ENCODE results near the gene USP48. TPM values are rescaled to one million over a fixed set of nuclear protein-coding genes. Genes with fewer than 3 reads are reported as not detected.
"Not testable (repeated sequence)": the region's sequence is repeated elsewhere in the genome, so short reads cannot be mapped to it uniquely, and the experiment has no call there.

USP48 gene
- total RNA-seq, 1 donor from 2014 or later = 28.4 TPM

DNA sequence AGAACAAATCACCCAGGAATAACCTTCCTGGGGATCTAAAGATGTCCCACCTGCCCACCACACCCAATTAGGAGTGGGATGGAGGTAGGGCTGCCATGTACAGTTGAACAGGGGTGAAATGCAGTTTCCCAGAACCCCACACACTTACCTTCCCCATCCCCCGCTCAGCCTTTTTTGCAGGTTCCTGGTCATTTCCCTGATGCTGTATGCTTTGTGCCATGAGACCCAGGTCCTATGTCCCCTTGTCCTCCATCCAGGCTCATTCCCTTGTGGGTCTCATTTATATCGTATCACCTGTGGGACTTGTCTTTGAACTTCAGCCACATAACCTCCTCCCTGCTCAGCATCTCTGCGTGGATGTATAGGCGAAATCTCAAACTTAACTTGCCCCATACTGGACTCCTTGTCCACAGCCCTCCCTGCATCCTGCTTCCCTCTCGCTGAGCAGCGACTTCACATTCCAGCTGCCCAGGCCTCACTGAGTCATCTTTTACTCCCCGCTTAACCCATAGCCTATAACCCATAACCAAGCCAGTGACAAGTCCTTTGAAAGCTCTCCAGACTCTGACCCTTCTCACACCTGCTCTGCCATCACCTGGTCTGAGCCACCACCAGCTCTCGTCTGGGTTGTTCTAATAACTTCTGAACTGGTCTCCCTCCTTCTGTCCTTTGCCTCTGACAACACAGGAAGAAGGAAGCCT lies 33.8 kb upstream of the USP48 start:
- DNase-seq (ENCODE audit: low read depth) = peak; percentile 70

DNA sequence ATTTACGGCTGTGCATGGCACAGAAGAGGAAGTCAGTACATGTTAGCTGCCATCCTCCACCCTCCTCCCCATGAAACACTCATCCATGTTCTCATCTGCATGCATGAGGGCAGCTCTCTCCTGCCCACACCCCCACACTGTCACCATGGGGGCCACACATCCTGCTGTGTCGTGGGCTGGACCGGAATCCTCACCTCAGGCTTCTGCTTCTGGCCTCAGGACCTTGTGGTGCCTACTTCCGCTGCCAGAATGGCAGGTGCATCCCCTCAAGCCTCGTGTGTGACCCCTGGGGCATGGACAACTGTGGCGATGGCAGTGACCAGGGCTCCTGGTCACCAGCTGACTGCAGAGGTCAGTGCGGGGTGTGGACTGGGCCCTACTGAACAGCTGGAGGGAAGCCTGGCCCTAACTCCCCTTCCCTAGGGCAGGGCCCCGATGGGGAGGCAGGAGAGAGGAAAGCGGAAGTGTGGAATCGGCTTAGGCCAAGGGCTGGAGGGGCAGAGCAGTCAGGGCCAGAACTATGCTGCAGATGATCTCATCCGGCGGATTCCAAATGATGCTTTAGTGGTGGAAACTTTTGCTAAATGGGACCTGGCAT lies 32.9 kb upstream of the USP48 start:
- DNase-seq (ENCODE audit: low read depth) = peak; percentile 94

- no peak for DNase-seq (ENCODE audit: low read depth)
Measured at GRCh38 chr1:21814981-21815582, 32.1 kb upstream of the USP48 start.

- DNase-seq (ENCODE audit: low read depth) = no peak
Measured at GRCh38 chr1:21814241-21814918, 31.4 kb upstream of the USP48 start.

DNA sequence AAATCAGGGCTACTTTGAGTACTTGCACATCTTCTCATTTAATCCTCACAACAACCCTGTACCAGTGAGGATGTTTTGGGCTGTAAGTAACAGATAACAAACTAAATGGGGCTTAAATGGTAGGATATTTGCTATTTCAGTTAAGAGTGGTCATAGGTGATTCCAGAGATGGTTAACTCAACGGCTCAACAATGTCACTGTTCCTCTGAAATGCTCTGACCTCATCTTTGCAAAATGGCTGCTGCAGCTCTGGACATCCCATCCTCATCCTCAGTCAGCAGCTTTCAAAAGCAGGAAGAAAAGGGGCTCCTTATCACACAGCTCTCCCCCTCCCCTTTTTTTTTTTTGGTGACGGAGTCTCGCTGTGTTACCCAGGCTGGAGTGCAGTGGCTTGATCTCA lies 30.6 kb upstream of the USP48 start:
- no peak for DNase-seq (ENCODE audit: low read depth)

GRCh38 chr1:21811875-21812305 lies 28.9 kb upstream of the USP48 start, which contains the start of gene LDLRAD2:
Gene LDLRAD2, plus strand, starts transcription at chr1:21812265. Its CDS starts 187 bp downstream, at chr1:21812452.
- DNase-seq (ENCODE audit: low read depth) = no peak

DNA sequence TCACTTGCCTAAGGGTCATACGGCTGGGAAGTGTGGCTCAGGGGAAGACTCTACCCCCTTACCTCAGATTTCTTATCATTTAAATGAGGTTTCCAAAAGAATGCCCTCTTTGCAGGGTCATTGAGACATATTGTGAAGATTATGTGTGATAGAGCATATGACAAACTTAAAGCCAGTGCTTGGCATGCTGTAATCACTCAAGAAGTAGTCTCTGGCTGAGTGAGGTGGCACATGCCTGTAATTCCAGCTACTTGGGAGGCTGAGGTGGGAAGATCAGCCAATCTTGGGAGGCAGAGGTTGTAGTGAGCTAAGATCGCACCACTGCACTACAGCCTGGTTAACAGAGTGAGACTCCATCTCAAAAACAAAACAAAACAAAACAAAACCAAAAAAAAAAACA lies 21.6 kb upstream of the USP48 start:
- no peak for DNase-seq (ENCODE audit: low read depth)

DNA sequence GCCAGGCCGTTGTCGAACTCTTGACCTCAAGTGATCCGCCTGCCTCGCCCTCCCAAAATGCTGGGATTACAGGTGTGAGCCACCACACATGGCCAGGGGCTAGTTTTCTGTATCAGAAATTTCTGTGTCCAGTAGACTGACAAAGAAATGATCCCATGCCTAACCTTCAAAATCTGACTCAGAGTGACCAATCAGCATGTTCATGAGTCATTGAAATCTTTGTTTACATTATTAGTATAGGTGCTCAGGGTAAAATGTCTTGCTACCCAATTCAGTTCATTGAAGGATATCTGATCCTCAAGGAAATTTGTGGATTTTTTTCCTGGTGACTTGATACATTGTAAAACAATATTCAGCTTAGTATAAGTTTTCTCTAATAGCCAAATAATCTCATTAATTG lies 18.2 kb upstream of the USP48 start:
- DNase-seq (ENCODE audit: low read depth) = no peak

DNA sequence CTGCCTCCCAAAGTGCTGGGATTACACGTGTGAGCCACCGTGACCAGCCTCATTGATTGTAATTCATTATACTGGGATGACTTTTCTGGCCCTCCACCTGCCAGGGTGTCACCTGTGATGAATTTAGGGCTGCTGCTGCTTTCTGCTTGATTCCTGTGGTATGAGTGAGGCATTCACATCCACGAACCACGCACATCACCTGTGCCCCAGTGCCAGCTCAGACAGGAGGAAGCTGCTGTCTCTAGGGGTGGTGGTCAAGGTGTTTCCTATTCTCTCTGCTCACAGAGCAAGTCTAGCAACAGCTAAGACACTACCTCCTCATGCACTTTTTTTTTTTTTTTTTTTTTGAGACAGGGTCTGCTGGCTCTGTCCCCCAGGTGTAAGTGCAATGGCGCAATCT lies 16.8 kb upstream of the USP48 start:
- no peak for DNase-seq (ENCODE audit: low read depth)

DNA sequence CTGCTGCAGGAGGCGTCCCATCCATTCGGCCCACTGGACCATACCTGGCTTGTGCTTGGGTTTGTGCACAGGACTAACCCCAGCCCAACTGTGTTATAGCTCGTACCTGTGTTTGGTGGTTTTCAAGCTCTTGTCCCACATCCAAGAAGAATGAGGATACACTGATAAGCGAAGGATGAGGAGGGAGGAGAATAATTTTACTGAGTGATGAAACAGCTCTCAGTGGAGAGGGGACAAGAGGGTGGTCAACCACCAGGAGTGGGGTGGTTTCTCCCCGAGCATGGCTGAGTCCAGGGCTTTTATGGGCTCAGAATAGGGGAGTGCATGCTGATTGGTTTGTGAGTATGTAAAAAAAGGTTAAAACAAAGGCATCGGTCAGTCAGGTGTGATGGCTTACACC lies 12.1 kb upstream of the USP48 start:
- no peak for DNase-seq (ENCODE audit: low read depth)

- no peak for DNase-seq (ENCODE audit: low read depth)
Measured at GRCh38 chr1:21794656-21795055, 11.7 kb upstream of the USP48 start.

DNA sequence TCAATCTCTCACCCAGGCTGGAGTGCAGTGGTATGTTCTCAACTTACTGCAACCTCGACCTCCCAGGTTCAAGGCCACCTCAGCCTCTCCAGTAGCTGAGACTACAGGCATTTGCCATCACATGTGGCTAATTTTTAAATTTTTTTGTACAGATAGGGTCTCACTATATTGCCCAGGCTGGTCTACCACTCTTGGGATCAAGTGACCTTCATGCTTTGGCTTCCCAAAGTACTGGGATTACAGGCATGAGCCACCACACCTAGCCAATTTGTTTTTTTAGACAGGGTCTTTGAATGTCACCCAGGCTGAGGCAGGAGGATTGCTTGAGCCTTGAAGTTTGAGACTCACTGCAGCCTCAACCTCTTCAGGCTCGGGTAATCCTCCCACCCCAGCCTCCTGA lies 10.2 kb upstream of the USP48 start:
- DNase-seq (ENCODE audit: low read depth) = no peak

DNA sequence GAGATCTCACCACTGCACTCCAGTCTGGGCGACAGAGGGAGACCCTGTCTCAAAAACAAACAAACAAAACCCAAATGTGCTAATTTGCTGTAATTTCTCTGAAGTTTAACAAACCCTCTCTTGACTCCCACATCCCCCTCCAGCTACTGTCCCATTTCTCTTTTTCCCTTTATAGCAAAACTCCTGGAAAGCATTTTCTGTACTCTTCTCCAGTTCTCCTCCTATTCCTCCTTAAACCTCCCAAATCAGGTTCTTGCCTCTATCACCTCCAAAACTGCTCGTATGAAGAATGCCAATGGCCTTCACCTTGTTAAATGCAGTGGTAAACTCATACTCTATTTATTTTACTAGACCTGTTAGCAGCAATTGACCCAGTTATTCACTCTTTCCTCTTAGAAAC lies 3.7 kb upstream of the USP48 start:
- no peak for DNase-seq (ENCODE audit: low read depth)

GRCh38 chr1:21785764-21786163 lies 2.8 kb upstream of the USP48 start:
- not testable (repeated sequence) for DNase-seq (ENCODE audit: low read depth)

- DNase-seq (ENCODE audit: low read depth) = no peak
Measured at GRCh38 chr1:21783679-21784603, 992 bp upstream of the USP48 start.

DNA sequence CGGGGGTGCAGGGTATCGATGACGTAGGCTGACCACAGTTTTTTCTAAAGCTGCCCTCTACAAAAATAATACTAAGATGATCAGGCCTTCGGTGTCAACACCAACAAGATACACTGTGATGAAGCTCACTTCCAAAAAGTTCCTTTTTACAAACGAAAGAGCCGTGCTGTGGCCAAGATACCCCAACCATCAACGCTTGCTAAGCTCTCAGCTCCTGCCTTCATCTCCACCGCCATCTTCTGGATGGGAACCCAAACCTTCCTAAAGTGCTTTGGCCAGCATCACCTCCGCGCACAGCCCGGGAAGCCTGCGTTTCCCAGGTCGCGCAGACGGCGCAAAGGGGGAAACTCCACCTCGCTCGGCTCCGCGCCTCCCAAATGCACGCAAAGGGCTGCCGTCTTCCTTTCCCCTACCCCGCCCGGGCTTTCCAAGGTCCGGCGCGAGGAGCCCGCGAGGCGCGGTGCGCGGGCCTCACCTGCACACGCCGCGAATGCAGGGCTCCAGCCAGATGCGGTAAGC lies 541 bp downstream of the USP48 start:
- DNase-seq (ENCODE audit: low read depth) = peak; percentile 61

GRCh38 chr1:21781815-21782348 lies 1.1 kb downstream of the USP48 start:
- DNase-seq (ENCODE audit: low read depth) = peak; percentile 52

- no peak for DNase-seq (ENCODE audit: low read depth)
Measured at GRCh38 chr1:21779613-21780521, 3.1 kb downstream of the USP48 start.

DNA sequence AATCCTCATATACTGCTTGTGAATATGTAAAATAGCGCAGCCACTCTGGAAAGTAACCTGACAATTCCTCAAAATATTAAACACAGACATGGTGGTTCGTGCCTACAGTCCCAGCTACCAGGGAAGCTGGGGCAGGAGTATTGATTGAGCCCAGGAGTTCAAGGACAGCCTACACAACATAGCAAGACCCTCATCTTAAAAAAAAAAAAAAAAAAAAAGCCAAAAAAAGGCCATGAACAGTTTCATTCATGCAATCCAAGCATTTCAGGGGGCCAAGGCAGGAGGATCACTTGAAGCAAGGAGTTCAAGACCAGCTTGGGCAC lies 4.6 kb downstream of the USP48 start:
- DNase-seq (ENCODE audit: low read depth) = no peak

DNA sequence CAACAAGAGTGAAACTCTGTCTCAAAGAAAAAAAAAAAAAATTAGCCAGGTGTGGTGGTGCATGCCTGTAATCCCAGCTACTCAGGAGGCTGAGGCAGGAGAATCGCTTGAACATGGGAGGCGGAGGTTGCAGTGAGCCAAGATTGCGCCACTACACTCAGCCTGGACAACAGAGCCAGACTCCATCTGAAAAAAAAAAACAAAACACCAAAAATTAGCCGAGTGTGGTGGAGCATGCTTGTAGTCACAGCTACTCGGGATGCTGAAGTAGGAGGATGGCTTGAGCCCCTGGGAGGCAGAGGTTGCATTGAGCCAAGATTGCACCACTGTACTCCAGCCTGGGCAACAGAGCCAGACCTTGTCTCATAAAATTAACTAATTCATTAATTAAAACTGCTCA lies 6.0 kb downstream of the USP48 start:
- DNase-seq (ENCODE audit: low read depth) = not testable (repeated sequence)
